Endometrial microvascular endothelial cells (primary cell): ENCODE measurements around the gene TNFRSF12A. TPM values are rescaled to one million over a fixed set of nuclear protein-coding genes. Genes with fewer than 3 reads are reported as not detected.
"Not testable (repeated sequence)": the region's sequence is repeated elsewhere in the genome, so short reads cannot be mapped to it uniquely, and the experiment has no call there.

ENCODE experiments used
- in situ Hi-C: cut with HindIII; loops from 2 replicates; pipeline ENCODE4 v1.10.0; 2017; ENCODE audit warnings: low sequenced_read_pairs, low pct_unique_long_range_greater_than_20kb; ENCODE audit errors: inconsistent ontology term
- total RNA-seq: library from RNA; depleted of rRNA; stranded (reverse); fragments of >200 nt; gene quantifications from one replicate; pipeline ENCODE4 v1.2.3, GENCODE V29; 2015; ENCODE audit errors: inconsistent ontology term

Gene TNFRSF12A
- total RNA-seq, 1 donor from 2014 or later, result 263 TPM

DNA sequence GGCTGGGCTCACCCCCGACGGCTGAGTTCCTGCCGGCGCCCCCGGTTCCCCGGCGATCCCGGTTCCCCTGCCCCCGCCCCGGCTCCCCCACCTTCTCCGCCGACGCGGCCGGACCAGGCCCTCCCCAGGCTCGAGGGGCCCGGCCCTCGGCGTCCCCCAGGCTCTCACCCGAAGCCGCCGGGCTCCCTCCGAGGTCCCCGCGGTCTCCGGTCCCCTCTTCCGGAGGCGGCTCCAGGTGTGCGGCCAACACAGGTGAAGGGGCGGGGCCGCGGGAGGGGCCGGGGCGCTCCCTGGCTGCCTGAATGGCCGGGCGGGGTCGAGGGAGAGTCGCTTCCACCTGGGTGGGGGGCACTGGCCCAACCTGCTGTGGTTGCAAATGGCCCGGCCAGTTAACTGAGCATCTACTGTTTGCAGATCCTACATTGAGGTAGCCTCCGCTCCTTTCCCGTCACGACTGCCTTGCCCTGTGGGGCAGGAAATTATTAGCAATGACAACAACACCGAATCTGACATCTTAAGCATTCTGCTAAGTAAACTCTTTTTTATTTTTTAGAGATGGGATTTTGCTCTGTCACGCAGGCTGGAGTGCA is 16.7 kb downstream of the TNFRSF12A start, which contains the start of gene BICDL2:
BICDL2 (minus strand) TSS at position 219 of the 590 bp plus-strand sequence. CDS start 1,448 bp downstream, outside the sequence.
- in situ Hi-C loops, result no loop called here

DNA sequence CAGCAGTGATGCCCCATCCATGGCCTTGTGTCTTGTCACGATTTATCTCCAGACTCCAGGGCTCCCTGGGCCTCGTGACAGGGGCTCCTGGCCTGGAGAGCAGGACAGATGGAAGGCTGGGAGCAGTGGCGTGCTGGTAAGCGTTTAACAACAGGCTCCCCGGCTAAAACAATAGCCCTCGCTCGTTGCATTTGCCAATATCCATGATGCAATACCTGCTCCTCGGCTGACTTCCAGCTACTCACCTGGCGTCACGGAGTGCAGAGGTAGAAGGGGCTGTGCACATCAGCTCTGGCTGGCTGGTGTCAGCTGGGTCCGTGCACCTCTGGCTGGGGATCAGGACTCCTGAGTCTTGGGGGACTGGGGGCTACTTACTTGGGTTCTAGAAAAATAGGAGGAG is 18.1 kb downstream of the TNFRSF12A start:
- in situ Hi-C loops, result no loop called here

DNA sequence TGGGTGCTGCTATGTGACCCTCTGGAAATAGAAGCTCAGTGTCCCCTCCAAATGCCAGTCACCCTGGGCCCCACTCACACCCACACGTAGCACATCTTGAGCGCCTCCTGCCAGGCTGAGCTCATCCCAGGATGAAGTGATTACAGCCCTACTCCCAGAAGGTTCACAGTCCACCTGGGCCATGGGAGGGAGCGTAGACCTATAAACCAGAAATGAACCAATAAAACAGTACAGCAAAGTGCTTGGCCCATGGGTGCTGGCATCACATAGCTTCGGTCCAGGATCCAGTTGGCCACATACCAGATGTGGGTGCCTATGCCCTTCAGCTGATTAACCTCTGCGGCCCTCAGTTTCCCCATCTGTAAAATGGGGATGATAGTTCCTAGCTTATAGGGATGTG is 18.7 kb downstream of the TNFRSF12A start:
- in situ Hi-C loops, result no loop called here

DNA sequence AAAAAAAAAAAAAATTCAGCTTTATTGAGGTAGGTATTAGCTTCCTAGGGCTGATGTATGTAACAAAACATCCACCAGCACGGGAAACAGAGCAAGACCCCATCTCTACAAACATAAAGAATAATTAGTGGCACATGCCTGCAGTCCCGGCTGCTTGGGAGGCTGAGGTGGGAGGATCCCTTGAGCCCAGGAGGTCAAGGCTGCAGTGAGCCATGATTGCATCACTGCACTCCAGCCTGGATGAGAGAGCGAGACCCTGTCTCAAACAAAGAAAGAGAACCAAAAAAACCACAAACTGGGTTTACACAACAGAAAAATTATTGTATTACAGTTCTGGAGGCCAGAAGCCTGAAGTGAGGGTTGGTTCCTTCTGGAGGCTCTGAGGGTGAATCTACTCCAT is 22.2 kb downstream of the TNFRSF12A start:
- in situ Hi-C loops, result no loop called here

DNA sequence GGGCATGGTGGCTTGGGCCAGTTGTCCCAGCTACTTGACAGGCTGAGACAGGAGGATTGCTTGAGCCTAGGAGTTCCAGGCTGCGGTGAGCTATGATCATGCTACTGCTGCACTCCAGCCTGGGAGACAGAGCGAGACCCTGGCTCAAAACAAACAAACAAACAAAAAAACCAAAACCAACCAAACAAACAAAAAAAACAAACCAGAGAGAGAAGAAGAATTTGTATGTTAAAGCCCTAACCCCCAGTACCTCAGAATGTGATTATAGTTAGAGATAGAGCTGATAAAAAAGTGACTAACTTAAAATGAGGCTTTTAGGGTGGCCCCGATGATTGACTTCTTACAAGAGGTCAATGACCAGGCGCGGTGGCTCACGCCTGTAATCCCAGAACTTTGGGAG is 24.5 kb downstream of the TNFRSF12A start:
- in situ Hi-C loops, result no loop called here

DNA sequence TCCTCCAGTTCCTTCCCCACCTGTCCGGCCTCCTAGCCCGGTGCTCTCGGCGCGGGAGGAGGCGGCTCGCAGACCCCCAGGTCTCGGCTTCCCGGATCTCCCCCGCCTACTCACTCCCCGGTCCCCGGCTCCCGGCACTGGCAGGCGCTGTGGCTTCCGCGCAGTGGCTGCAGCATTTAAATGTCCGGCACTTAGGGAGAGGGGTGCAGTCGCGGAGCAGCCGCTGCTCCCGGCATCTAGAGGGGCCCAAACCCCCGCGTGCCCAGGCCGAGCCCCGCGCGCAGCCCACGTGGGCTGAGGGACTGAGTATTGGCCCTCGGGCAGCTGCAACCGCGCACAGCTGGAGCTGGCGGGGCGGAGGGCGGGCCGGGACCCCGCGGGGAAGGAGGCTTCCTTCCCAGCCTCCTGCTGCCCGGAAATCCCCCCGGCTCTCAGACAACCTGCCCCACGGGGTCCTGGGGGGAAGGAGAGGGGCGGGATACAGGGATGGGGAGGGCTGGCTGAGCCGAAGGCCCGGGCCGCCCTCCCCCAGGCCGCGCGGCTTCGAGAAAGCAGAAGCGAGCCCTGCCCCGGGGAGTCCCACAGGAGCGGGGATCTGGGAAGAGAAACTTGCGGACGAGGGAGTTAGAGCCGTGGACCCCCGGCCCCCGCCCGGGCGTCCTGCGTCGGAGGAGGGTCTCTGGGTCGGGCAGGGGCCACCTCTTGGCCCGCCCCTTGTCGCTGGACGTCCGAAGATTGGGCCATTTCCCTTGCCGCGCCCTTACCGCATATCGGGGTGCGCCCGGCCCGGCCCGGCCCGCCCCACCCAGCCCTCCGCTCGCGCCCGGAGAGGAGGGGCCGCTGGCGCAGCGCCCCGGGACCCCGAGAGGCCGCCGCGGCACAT is 25.8 kb downstream of the TNFRSF12A start, which contains the start of gene MMP25:
MMP25 (plus strand) TSS at position 804 of the 883 bp plus-strand sequence. CDS start 357 bp downstream, outside the sequence.
- in situ Hi-C loops, result no loop called here

DNA sequence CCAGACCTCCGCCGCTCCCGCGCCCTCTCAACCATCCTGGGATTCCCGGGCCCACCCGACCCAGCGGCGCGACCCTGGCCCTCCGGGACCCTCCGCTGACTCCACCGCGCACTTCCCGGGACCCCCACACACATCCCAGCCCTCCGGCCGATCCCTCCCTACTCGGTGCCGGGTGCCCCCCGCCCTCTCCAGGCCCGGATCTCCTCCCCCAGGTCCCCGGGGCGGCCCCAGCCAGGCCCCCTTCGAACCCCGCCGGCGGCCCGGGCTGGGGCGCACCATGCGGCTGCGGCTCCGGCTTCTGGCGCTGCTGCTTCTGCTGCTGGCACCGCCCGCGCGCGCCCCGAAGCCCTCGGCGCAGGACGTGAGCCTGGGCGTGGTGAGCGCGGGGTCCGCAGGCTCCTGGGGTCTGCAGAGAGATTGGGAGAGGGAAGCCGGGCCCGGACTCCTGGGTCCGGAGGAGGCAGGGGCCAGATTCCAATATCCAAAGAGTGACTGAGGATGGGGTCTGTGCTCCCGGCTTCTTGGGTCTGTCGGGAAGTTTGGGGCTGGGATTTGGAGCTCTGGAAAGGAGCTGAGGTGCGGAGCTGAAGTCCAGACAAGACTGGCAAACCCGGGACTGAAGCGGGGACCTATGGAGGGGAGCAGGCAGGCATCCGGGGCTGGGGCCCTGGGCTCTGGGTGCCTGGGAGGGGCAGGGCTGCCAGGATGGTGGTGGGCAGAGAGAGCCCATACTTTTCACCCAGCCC is 26.6 kb downstream of the TNFRSF12A start:
- in situ Hi-C loops, result no loop called here

DNA sequence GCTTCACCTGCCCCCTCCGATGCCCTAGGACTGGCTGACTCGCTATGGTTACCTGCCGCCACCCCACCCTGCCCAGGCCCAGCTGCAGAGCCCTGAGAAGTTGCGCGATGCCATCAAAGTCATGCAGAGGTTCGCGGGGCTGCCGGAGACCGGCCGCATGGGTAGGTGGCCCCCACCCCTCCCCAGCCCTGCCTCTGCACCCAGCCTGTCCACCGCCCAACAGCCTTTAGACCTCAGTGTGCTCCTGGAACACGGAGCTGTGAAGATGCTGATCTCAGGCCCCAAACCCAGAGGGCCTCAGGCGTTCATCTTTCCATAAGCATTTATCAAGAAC is 27.2 kb downstream of the TNFRSF12A start:
- in situ Hi-C loops, result no loop called here

DNA sequence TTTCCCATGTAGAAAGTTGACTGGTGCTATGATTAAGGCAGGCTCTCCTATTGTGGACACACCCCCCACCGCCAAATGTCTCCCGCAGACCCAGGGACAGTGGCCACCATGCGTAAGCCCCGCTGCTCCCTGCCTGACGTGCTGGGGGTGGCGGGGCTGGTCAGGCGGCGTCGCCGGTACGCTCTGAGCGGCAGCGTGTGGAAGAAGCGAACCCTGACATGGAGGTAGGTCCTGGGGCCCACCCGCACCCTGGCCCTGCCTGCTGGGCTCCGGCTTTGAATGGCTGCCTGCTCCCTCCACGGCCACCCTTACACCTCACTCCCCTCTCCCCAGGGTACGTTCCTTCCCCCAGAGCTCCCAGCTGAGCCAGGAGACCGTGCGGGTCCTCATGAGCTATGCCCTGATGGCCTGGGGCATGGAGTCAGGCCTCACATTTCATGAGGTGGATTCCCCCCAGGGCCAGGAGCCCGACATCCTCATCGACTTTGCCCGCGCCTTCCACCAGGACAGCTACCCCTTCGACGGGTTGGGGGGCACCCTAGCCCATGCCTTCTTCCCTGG is 29.8 kb downstream of the TNFRSF12A start:
- in situ Hi-C loops, result no loop called here

DNA sequence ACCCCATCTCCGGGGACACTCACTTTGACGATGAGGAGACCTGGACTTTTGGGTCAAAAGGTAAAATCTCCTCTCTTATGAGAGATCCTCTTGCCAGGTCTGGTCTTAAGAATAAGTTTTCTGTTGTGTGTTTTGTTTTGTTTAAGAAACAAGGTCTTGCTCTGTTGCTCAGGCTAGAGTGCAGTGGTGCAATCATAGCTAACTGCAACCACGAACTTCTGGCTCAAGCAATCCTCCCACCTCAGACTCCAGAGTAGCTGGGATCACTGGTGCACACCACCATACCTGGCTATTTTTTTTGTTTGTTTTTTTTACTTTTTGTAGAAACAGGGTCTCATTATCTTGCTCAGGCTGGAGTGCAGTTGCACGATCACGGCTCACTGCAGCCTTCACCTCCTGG is 30.3 kb downstream of the TNFRSF12A start:
- in situ Hi-C loops, result no loop called here

DNA sequence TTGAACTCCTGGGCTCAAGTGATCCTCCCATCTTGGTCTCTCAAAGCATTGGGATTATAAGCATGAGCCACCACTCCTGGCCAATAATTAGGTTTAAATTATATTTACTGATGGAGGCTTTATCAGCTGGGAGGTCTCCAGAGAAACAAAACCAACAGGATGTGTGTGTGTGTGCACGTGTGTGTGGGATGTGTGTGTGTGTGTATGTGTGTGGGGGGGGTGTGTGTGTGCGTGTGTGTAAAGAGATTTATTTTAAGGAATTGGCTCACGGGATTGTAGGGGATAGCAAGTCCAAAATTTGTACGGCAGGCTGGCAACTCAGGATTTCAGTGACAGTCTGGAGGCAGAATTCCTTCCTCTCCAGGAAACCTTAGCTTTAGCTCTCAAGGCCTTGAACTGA is 30.8 kb downstream of the TNFRSF12A start:
- in situ Hi-C loops, result no loop called here

DNA sequence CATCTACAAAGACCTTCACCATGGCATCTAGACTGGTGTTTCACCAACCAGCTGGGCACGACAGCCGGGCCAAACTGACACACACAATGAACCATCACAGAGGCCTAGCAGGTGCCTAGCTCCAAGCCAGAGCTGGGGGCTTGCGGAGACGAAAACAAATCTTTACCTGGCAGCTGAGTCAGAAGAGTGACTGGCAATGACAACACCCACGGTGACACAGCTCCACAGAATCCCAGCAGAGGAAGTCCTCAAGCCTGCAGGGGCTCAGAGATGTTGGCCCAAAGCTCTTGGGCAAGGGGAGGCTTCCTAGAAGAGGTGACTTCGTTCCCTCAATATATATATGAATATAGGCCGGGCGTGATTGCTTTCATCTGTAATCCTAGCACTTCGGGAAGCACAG is 31.3 kb downstream of the TNFRSF12A start:
- in situ Hi-C loops, result no loop called here

DNA sequence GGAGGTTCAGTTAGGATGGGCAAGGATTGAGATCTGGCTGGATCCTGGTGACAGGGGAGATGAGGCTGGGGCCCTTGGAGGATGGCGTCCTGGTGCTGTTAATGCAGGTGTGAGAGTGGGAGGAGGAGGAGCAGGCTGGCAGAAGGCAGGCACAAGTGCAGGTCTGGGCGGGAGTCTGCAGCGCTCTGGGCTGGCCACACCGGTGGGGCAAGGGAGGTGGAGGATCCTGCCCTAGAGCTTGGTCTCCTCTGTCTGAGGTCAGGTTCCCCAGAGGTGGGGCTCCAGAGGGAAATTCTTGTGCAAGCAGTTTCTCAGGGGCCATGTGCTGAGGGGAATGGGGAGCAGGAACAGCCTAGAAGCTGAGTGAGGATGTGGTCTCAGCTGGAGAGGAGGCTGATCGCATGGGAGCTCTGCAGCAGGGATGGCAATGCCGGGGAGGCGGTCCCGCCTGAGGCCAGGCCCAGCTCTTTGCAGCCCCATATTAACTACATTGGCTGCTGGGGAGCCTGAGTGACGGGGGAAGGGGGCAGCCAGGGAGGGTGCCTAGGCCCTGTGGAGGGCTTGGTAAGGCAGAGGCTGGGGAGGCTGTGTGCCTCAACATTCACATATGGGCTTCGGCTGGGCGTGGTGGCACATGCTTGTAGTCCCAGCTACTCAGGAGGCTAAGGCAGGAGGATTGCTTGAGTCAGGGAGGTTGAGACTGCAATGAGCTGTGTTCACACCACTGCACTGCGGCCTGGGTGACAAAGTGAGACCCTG is 32.6 kb downstream of the TNFRSF12A start:
- in situ Hi-C loops, result not testable (repeated sequence)

DNA sequence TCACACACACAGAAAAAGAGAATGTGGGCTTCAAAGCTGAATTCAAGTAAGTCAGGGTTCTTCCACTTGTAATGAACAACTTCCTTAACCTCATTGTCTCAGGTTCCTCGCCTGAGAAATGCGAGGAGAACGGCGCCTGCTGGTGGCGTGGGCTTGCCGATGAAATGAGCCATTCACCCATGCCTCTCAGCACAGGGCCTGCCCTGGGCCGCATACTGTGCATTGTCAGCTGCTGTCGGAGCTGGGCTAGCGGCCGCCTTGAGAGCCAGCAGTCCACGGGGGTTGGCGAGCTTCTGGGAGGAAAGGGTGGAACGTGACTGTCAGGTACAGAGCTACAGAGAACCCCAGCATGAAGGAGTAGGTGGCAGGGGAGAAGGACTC is 33.2 kb downstream of the TNFRSF12A start:
- in situ Hi-C loops, result not testable (repeated sequence)

DNA sequence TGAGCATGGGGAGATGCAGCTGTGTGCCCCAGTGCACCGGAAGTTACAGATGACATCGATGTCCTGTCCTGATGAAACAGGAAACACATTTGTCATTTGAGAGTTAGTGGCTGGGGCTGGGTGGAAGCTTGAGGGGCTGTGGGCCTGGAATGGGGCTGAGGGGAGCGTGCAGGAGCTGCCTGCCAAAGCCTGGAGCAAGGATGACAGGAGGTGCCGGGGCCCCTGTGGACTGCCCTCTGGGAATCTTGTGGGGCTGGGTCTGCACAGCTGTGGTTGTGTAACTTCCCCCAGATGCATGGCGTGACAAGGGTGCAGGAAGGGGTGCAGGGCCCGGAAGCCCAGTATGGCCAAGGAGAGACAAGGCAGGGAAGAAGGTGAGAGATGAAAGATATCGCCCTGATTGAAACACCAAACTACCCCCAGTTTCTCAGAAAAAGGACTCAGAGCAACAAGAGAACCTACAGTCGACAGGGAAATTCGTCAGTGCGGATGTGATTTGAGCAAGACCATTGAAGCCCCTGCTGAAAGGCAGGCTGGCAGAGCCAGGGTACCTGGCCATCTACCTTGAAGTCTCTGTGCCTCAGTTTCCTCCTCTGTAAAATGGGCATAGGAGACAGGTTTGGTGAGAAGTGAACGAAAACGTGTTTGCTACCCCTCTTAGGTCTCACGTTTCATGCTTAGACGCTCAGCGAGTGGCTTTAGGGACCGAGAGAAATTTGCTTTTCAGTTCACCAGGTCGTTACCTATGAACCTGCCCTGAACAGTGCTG is 35.0 kb downstream of the TNFRSF12A start:
- in situ Hi-C loops, result no loop called here

DNA sequence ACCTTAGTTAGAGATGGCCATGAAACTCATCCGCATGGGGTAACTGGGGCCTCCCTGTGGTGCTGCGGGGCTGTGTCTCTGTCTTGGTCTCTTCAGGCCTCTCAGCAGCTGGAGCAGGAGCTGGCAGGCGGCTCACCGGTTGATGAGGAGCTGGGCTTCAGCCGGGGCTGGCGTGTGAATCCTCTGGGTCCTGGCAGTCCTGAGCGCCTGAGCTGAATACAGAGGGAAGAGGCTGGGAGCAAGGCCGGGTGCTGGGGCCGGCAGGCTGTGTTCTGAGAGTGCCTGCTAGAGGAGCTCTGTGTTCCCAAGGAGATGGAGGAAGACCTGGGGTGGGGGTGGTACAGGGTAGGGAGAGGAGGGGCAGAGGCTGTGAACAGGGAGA is 35.6 kb downstream of the TNFRSF12A start:
- in situ Hi-C loops, result not testable (repeated sequence)

DNA sequence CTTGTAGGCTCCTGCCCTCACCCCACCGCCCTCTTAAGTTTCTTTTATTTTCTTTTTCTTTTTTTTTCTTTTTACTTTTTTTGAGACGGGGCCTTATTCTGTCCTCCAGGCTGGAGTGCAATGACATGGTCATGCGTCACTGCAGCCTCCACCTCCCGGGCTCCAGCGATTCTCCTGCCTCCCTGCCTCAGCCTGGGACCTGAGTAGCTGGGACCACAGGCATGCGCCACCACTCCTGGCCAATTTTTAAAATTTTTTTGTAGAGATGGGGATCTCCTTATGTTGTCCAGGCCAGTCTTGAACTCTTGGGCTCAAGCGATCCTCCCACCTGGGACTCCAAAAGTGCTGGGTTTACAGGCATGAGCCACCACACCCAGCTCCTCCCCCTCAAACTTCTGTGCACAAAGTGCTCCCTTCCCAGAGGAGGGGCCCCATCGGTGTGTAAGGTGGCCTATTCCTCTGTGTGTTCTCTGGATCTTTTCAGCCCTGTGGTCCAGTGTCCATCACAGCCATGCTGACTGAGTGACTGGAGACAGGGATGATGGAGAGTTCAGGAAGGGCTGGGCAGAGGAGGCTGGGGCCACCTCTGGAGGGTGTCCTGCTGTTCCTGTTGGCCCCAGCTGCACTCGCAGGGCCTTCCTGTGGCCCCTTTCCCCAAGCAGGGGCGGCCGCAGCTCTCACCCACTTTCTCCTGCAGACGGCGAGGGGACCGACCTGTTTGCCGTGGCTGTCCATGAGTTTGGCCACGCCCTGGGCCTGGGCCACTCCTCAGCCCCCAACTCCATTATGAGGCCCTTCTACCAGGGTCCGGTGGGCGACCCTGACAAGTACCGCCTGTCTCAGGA is 36.4 kb downstream of the TNFRSF12A start:
- in situ Hi-C loops, result no loop called here
